HL-60/S4 treated with retinoic acid at 250 ng/mL for 4 days and 3 days (cell line): ENCODE results near the gene TP53INP2.
"Not testable (repeated sequence)": the region's sequence is repeated elsewhere in the genome, so short reads cannot be mapped to it uniquely, and the experiment has no call there.

Experiments
- in situ Hi-C: fragments of 300-500 bp; cut with MboI; formaldehyde crosslinking; loops from 2 replicates; pipeline ENCODE4 v1.7.0; 2022; ENCODE audit warnings: low sequenced_read_pairs

TP53INP2 gene

DNA sequence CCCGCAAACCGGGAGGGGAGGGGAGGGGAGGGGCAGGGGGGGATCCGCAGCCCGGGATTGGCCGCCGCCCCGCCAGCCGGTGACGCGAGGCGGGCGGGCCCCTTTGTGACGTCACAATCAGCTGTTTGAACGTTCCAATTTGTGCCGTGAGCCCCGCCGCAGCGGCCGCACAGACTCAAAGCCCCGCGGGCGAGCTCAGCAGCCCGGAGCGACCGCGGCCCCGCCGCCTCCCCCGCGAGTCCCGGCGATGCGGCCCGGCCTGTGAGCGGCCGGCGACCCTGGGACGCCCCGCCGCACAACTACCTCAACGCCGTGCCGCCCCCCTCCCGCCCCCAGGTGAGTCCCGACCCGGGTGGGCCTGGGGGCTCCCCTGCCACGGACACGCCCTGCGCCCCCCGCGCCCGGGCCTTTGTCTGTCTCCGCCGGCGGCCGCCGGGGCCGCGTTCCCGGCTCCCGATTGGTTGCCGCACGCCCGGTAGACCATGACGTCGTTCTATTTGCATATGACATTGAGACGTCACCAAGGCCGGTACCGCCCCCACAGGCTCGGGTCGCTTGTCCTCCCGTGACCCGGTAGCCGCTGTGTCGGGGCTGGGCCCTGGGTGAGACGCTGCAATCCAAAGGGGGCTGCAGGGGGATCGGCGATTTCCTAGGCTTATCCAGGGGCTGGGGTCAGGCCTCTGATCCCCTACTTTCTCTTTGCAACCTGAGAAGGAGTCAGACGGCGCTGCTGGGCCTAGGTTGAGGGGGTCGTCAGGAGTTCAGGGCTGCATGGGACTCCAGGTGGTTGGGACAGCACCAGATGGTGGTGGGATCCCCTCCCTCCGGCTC is at the start of gene TP53INP2:
Gene TP53INP2, plus strand, starts transcription at position 168 of the 831 bp plus-strand sequence. CDS start 4,396 bp downstream, outside the sequence.
- in situ Hi-C loops, result loop anchor here (10.0 kb wide), 1 partner anchor 170 kb away; no protein-coding TSS in a partner anchor

DNA sequence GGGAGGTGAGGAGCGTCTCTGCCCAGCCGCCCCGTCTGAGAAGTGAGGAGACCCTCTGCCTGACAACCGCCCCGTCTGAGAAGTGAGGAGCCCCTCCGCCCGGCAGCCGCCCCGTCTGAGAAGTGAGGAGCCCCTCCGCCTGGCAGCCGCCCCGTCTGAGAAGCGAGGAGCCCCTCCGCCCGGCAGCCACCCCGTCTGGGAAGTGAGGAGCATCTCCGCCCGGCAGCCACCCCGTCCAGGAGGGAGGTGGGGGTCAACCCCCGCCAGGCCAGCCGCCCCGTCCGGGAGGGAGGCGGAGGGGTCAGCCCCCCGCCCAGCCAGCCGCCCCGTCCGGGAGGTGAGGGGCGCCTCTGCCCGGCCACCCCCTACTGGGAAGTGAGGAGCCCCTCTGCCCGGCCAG is 45.5 kb upstream of the TP53INP2 start:
- in situ Hi-C loops, result not testable (repeated sequence)

GRCh38 chr20:34661811-34662210 is 42.3 kb upstream of the TP53INP2 start:
- in situ Hi-C loops, result not testable (repeated sequence)

DNA sequence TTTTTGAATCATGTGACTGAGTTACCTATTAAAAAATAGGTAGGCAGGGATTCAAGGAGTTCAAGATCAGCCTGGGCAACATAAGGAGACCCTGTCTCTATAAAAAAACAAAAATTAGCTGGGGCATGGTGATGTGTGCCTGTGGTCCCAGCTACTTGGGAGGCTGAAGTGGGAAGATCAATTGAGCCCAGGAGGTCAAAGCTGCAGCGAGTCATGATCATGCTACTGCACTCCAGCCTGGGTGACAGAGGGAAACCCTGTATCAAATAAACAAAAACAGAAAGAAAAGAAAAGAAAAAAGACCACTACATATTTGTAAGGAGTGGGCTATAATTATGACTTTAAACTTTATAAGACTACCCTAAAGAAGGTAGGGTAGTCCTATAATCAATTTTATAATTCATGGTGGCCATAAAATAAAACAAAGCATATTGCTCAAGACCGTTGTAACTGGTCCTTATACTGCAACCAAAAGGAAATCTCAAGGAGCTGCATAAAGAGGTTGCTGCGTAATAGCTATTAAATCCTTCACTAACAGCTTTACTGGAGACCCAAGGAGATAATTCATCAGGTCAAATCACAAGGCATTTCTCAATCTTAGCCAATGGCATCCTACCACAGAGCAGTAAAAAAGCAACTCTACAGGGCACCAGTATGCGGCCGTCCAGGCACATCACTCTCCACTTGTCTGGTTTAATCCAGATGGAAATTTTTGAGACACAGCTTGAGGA is 40.8 kb upstream of the TP53INP2 start:
- in situ Hi-C loops, result no loop called here

- in situ Hi-C loops, result not testable (repeated sequence)
These were observed 39.4 kb upstream of the TP53INP2 start for GRCh38 chr20:34664751-34665150.

GRCh38 chr20:34669094-34669493 is 35.0 kb upstream of the TP53INP2 start:
- in situ Hi-C loops, result no loop called here

DNA sequence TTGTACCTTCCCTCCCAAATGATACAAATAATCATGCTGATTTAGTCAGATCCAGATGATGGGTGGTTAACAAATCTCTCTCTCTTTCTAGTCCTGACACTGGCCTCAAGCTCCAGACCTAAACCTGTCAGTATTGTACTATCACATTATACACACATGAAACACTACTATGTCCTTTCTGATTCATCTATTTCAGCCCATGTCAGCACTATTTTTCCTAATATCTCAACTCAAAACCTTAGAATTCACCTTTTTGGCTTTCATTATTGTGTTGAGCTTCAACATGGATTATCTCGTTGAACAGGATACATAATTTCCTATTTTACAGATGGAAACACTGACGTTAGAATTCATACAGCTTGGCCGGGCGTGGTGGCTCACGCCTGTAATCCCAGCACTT is 30.7 kb upstream of the TP53INP2 start:
- in situ Hi-C loops, result no loop called here

DNA sequence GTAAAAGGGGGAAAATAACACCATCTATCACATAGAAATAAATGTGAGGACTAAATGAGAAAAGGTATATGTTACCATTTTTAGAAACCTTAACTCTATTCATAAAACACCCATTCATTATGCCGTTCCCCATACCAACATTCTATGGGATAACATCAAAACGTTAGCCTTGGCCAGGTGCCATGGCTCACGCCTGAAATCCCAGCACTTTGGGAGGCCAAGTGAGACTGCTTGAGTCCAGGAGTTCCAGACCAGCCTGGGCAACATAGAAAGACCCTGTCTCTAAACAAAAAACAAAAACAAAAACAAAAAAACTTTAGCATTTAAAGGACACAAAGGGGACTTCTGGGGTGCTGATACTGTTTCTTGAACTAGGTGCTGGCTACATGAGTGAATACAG is 28.6 kb upstream of the TP53INP2 start:
- in situ Hi-C loops, result no loop called here

- in situ Hi-C loops, result no loop called here
These were observed 28.0 kb upstream of the TP53INP2 start for GRCh38 chr20:34675993-34676641.

- in situ Hi-C loops, result no loop called here
These were observed 27.3 kb upstream of the TP53INP2 start, which contains the start of gene PIGU for GRCh38 chr20:34676642-34677373. Gene PIGU (minus strand): TSS chr20:34677092. CDS start chr20:34677085, 7 bp downstream.

DNA sequence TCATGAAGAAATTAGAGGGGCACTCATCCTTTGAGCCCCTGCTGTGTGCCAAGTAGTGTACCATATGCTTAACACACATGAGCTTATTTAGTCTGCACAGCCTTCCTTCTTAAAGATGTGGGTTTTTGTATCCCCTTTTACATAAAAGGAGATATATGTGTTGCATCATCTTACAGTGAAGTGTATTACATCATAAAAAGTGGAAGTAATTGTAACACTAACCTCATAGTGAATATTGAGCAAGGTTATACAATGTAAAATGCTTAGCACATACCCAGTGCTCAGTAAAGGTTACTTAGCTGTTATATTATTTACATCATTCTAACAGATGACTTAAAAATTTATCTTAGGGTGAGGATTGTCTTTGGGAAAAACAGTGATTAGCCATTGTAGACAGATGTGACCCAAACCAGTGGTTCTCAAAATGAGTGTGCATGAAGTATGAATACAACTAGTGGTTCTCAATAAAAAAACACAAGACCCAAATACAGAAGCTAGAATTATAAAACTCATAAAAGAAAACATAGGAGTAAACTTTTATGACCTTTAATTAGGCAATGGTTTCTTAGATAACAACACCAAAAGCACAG is 23.5 kb upstream of the TP53INP2 start:
- in situ Hi-C loops, result no loop called here

DNA sequence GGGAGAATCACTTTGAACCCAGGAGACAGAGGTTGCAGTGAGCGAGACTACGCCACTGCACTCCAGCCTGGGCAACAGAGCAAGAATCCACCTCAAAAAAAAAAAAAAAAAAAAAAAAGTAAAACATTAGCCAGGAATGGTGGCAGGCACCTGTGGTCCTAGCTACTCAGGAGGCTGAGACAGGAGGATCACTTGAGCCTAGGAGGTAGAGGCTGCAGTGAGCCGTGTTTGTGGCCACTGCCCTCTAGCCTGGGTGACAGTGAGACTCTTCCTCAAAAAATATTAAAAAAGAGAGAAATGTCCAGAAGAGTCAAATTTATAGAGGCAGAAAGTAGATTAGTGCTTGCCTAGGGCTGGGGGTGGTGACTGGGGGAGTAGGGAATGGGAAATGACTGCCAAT is 20.5 kb upstream of the TP53INP2 start:
- in situ Hi-C loops, result no loop called here

DNA sequence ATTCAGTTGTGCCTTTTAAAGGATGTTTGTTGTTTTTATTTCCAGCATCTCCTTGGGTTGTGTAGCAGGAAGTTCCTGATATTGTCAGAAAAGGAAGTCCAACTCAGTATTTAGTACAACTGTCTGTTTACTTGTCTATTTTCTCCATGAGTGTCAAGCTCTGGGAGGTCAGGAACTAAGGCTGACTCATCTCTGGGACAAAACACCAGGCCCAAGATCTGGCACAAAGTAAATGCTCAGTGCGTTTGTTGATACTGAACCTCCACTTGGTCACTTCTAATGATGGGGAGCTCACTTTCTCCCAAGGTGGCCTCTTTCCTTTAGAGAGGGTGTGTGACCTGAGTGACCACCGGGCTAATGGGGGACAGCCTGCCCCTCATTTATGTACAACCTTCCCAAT is 14.7 kb upstream of the TP53INP2 start:
- in situ Hi-C loops, result no loop called here

DNA sequence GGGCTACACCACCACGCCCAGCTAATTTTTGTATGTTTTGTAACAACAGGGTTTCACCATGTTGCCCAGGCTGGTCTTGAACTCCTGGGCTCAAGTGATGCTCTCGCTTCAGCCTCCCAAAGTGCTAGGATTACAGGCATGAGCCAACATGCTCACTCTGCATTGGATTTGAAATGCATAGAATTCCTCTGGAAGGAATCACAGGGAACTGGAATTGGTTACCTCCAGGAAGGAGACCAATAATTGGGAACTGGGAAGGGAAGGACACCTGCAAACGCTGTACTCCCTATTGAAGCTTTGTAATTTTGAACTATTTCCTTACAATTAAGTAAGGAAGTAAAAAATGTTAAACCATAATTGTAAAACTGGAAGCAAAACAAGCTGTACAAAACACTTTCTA is 12.3 kb upstream of the TP53INP2 start:
- in situ Hi-C loops, result no loop called here

DNA sequence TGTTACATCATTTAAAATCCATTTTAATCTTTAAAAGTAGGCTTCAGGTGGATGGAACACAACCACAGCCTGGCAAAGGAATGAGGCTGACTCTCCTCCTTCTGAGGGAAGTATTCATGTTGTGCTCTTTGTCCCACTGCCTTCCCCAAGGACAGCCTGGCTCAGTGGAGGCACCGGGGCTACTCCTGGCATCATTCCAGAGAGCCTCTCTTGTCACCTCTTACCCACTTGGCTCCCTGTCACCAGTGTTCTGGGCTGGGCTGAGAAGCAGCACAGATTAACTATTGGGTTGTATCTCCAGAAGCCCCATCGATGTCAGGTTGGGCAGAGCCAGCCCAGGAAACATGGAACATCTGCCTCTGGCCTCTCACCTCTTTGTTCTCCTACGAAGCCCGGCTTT is 10.7 kb upstream of the TP53INP2 start:
- in situ Hi-C loops, result no loop called here

DNA sequence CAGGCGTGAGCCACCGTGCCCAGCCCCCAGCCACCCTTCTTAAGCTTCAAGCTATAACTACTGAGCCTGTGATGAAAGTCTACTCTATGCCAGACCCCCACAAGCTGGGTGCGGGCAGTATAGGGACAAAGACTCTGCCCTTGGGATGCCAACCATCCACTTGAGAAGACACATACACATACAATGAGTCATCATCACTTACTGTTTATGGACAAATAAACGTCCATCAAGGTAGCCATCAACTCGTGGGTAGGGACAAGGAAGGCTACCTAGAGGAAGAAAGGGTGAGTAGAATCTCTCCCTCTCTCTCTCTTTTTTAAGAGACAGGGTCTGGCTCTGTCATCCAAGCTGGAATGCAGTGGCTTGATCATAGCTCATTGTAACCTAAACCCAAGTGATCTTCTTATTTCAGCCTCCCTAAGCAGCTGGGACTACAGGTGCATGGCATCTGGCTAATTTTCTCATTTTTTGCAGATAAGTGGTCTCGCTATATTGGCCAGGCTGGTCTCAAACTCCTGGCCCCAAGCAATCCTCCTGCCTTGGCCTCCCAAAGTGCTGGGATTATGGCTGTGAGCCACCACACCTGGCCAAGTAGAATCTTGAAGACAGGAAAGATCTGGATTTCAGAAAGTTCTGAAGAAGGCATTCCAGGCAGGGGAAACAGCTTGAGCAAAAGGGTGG is 2.6 kb upstream of the TP53INP2 start:
- in situ Hi-C loops, result loop anchor here (10.0 kb wide), 1 partner anchor 167 kb away; no protein-coding TSS in a partner anchor

DNA sequence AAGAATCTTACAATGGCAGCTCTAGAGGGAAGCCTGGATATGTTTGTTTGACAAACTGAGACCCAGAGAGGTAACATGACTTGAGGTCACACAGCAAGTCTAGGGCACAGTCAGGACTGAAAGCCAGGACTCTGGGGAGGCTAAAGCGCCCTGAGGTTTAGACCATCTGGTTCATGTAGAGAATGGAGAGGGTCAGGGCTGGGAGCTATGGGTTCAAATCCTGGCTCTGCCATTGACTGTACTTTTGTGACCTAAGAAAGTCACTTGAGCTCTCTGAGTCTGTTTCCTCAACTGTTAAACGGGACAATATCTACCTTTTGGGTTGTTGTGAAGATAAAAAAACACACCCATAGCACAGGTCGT is 1.1 kb upstream of the TP53INP2 start:
- in situ Hi-C loops, result loop anchor here (10.0 kb wide), 1 partner anchor 168 kb away; no protein-coding TSS in a partner anchor

GRCh38 chr20:34703424-34704176 is 544 bp upstream of the TP53INP2 start:
- in situ Hi-C loops, result loop anchor here (10.0 kb wide), 1 partner anchor 169 kb away; no protein-coding TSS in a partner anchor

DNA sequence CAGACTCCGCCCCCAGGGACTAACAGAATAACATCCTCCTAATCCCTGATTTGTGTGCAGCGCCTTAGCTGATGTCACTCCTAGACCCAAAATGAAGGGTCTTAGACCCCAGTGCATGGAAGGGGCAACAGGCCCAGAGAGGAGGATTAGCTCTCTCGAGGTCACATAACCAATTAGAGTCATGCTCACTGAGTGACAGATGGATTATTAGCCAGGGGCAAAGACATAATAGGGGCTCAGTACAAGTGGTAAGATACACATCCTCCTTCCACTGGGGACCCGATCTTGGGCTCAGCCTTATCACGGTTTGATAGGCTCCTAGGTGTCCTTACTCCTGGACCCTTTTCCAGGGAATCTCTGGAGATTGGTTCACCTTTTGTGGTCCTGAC is 858 bp downstream of the TP53INP2 start:
- in situ Hi-C loops, result loop anchor here (10.0 kb wide), 1 partner anchor 170 kb away; no protein-coding TSS in a partner anchor
